Measurements from ENCODE around the gene TENM4. TPM values are rescaled to one million over a fixed set of nuclear protein-coding genes. Genes with fewer than 3 reads are reported as not detected.

The TENM4 gene
- total RNA-seq, 1 donor = 10.4 TPM

DNA sequence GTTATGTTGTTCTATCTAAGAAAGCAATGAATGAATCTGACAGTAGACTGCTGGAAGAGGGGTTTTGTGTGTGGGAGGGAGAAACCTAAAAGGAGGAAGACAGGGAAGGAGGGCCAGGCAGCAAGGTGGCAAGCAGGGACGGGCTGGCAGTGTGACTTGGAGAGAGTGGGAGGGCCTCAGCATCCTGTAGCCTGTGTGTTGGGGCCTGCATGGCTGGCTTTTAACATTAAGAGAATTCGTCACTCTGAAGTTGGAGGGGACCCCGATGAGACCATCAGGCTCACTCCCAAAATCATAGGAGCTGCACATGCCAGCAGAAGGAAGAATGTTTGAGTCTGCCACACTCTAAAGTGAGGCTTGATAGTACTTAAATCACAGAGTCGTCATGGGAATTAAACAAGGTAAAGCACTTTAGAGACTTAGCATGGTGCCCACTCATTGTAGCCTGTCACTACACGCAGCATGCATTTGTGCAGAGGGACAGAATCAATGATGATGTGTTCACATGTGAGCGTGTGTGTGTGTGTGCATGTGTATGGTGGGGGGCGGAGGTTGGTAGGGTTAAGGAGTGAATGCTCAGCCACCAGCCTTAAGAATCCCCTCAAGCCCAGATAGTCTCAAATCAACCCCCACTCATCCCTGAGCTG lies 199.5 kb downstream of the TENM4 start:
- TF ChIP-seq, protein P1, sequence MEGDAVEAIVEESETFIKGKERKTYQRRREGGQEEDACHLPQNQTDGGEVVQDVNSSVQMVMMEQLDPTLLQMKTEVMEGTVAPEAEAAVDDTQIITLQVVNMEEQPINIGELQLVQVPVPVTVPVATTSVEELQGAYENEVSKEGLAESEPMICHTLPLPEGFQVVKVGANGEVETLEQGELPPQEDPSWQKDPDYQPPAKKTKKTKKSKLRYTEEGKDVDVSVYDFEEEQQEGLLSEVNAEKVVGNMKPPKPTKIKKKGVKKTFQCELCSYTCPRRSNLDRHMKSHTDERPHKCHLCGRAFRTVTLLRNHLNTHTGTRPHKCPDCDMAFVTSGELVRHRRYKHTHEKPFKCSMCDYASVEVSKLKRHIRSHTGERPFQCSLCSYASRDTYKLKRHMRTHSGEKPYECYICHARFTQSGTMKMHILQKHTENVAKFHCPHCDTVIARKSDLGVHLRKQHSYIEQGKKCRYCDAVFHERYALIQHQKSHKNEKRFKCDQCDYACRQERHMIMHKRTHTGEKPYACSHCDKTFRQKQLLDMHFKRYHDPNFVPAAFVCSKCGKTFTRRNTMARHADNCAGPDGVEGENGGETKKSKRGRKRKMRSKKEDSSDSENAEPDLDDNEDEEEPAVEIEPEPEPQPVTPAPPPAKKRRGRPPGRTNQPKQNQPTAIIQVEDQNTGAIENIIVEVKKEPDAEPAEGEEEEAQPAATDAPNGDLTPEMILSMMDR (IDR thresholded peaks at IDR 0.05; ENCODE audit: insufficient read depth, low read depth, low read length) = no peak
- DNase-seq (ENCODE audit: low read depth) = no peak

DNA sequence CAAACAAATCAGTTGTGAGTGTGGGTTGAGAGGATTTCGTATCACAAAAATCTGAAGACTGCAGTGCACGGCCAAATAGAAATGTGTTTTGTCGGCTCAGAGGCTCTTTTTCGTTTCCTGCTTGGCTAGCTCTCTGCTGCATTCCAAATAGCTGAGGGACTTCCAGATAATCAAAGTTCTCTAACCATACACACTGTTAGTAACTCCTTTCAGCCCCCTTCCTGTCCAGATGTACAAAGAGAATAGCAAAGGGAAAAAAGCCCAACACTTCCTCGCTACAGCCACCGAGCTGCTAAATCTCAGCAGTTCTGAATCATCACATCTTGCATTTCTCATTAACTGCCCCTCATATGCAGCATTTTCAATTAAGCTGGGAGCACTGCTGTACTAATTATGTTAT lies 203.1 kb downstream of the TENM4 start:
- TF ChIP-seq, protein P1 (IDR thresholded peaks at IDR 0.05; ENCODE audit: insufficient read depth, low read depth, low read length) = no peak
- peak; percentile 70 for DNase-seq (ENCODE audit: low read depth)
- H3K4me3 ChIP-seq (ENCODE audit: low read depth, low read length) = no peak overlapping the region

More for the DNA sequence above, 199.5 kb downstream of the TENM4 start:
- H3K4me3 ChIP-seq (ENCODE audit: low read depth, low read length) = no peak overlapping the region

DNA sequence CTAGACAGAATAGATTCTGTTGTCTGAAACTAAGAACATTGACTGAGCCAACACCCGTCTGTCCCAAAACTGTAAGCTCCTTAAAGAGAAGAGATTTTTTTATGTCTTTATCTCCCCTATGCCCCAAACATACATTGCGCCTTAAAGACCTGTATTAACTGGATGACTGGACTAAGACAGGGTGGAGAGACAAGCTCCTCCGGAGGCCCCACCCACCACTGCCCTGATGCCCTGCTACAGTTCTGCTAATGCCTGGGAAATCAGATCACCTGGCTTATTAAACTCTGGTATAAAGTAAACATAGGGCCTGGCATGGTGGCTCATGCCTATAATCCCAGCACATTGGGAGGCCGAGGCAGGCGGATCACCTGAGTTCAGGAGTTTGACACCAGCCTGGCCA lies 203.7 kb downstream of the TENM4 start:
- no peak overlapping the region for H3K4me3 ChIP-seq (ENCODE audit: low read depth, low read length)
- TF ChIP-seq, protein P1 (IDR thresholded peaks at IDR 0.05; ENCODE audit: insufficient read depth, low read depth, low read length) = no peak
- no peak for DNase-seq (ENCODE audit: low read depth)

DNA sequence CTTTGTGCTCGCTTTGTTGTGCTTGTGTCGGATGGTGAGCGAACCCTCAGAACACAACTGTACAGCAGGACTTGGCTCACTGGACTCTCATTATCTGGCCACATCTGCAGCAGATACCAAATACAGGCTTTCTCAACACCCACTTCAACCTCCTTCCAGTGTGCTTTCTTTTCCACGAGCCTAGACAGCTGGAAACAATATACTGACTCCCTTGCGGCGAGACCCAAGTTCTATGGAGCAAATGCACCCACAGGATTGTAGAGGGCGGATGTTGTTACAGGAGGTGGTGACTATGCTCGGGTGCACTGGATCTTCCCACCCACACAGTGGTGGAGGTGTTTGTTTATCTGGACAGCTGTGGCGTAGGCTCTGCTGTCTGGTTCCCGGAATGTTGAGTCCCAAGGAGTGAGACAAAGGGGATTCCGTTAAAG lies 204.3 kb downstream of the TENM4 start:
- peak; percentile 84 for DNase-seq (ENCODE audit: low read depth)
- TF ChIP-seq, protein P1 (IDR thresholded peaks at IDR 0.05; ENCODE audit: insufficient read depth, low read depth, low read length) = no peak
- H3K4me3 ChIP-seq (ENCODE audit: low read depth, low read length) = no peak overlapping the region

DNA sequence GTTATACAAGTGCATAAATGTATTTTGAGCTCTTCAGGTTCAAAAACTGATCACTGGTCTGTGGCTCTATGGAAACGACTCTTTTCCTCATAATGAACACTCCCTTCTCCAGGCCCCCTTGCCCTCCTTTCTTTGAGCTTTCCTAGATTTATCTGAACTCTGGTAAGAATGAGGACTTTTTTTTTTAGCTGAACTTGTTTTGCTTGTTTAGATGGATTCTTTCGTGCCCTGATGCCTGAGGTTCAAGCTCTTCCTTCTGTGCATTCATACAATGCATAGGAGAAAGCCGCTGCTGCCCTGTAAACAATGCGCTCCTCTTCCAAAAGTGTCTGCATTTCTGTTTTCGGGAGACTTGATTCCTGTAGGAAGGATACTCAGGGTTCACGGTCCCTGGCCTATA lies 205.1 kb downstream of the TENM4 start:
- no peak for DNase-seq (ENCODE audit: low read depth)
- TF ChIP-seq, protein P1 (IDR thresholded peaks at IDR 0.05; ENCODE audit: insufficient read depth, low read depth, low read length) = no peak
- H3K4me3 ChIP-seq (ENCODE audit: low read depth, low read length) = no peak overlapping the region

DNA sequence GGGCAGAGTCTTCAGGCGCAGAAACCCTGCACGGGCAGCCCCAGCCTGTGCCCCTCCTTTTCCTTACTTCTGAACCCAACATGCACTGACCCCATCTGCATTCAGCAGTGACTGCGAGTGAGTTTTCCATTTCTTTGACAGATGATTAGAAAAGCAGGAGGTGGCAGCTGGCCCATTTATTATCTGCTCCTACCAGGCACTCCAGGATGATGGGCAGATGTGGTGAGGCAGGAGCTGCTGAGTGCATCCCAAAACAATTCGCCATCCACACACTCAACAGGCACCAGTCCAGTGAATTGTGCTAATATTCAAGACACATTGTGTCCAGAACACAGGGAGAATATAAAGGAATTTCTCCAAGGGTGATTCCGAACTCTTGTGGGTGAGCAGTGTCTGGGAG lies 208.5 kb downstream of the TENM4 start:
- H3K4me3 ChIP-seq (ENCODE audit: low read depth, low read length) = no peak overlapping the region
- DNase-seq (ENCODE audit: low read depth) = no peak
- TF ChIP-seq, protein P1 (IDR thresholded peaks at IDR 0.05; ENCODE audit: insufficient read depth, low read depth, low read length) = no peak

DNA sequence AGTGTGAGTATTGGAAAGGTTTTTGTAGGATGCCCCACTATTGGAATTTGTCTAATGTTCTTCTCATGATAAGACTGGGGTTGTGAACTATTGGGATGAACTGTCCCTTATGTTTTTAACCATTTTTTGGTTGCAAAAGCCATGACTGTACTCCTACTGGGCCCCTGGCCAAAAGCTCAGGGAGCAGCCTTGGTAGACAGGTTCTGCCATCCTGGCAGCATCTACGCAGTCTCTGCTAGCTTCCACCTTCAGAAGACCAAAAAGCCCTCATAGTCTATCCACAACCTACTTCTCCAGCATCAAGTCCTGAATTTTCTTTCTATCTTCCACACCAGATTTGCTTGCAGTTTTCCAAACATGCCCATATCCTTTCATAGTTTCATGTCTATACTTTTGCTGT lies 211.8 kb downstream of the TENM4 start:
- TF ChIP-seq, protein P1 (IDR thresholded peaks at IDR 0.05; ENCODE audit: insufficient read depth, low read depth, low read length) = no peak
- no peak overlapping the region for H3K4me3 ChIP-seq (ENCODE audit: low read depth, low read length)
- no peak for DNase-seq (ENCODE audit: low read depth)
